Measurements from ENCODE around the gene IL10RA.
"Not testable (repeated sequence)": the region's sequence is repeated elsewhere in the genome, so short reads cannot be mapped to it uniquely, and the experiment has no call there.

IL10RA gene

DNA sequence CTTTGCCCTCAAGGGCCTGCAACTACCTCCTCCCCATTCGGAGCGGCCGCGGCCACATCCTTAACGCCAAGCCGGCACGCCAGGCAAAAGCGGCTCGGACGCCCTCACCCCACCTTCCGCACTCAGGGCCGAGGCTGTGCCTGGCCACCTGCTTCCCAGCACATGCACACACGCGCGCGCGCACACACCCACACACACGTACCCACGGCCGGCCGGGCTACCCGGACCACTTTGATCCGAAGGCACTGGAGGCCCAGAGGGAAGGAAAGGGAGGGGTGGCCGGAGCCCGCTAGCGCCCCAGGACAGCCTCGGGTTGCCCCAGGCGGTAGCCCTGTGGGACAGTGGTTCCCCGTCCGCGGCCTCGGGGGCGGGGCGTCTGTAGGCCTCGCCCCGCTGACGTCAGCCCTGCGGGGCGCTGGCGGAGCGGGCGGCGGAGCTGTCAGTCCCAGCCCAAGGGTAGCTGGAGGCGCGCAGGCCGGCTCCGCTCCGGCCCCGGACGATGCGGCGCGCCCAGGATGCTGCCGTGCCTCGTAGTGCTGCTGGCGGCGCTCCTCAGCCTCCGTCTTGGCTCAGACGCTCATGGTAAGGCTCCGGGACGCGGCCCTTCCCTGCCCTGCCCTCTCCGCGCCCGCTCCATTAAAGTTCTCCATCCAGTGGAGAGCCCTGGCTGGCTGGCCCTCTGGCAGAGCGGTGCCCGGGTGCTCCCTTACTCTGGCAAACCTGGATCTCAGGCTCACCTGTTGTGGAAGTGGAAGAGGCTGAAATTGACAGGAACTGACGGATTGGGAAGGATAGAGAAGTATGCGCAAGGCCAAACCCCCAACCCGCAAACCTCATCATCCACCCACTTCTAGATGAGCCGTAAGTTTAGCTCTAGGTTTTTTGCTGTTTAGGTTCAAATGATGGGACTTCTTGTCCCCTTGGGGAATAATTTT is at the start of gene IL10RA:
IL10RA (plus strand) TSS at position 442 of the 935 bp plus-strand sequence; CDS start at position 516, 74 bp downstream.
- DNase-seq (ENCODE audit: low read depth in 2 of 2) = peak; percentile 69 to 73

DNA sequence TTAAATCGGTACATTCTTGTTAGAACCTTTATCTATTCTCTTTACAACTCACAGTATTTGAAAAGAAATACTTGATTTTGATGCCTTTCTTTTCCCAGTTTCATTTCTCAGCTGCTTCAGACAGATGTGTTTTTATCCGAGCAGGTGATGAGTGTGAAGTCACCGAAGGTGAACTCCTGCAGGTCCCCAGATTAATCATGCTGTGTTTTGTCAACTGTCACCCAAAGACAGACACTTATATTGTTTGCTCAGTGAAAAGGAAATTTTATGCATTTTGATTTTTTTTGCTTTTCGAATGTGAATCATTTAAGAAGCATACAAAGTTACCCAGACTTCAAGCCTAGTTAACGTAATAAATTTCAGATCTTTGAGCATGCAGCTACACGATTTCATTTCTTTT is 49.2 kb upstream of the IL10RA start:
- DNase-seq (ENCODE audit: low read depth in 2 of 2) = no peak

DNA sequence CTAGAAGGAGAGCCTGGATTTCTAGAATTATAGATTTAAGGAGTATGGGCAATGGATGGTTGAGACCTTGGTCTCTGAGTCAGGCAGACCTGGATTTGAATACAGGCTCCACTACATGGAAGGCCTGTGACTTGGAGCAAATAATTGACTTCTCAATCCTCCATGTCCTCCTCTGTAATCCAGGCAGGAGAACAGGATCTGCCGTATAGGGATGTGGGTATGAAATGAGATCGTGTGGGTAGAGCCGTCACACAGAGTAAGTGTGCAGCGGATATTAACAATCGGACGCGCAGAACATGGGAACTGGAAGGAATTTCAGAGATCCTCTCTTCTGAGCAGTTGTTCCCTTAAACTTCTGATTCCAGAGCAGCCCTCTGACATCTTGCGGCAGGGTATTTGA is 45.5 kb upstream of the IL10RA start:
- no peak for DNase-seq (ENCODE audit: low read depth in 2 of 2)

DNA sequence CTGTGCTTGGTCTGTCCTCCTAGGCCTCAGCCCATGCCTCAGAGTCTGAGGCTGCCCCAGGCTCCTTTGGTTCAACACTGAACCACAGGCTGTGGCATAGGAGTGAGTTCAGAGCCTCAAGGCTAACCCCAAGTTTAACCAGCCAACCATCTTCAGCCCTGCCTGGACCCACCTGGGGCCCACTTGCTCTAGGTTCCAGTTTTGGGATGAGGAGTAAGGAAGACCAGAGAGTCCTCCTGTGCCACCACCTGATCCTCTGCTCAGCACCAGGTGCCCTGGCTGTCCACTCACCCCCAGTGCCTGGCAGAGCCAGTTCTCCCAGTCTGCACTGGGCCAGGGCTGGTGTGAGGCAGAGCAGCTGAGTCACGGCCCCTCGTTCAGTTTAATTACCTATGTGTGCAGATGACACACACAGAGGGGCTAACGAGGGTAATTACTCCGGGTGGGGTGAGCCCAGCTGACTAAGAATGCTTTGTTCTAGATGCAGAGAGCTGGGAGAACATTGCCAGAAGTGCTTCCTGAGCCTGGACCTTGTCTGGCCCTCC is 45.0 kb upstream of the IL10RA start:
- DNase-seq (ENCODE audit: low read depth in 2 of 2) = no peak

DNA sequence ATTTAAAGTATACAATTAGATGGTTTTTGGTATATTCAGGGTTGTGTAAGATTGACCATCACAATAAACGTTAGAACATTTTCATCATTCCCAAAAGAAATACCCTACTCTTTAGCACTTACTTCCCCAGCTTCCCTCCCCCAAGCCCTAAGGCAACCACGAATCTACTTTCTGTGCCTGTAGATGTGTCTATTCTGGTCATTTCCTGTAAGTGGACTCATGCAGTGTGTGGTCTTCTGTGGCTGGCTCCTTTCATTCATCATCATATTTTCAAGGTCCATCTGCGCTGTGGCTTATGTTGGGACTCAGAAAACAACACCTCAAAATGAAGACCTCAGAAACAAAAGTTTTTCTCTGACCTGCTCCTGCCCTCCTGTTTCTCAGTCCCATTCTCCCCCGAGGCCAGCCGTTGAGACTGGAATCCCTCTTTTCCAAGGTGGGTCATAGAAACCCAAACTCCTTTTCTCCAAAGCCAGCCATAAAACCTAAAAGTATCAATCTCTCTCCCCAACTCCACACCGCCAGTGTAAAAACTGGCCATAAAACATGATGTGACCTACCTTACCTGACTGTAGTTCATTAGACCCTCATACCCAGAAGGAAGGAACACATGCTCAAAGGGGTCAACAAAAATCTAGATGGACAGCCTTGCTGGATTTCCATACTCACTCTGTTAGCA is 44.1 kb upstream of the IL10RA start:
- no peak for DNase-seq (ENCODE audit: low read depth in 2 of 2)

DNA sequence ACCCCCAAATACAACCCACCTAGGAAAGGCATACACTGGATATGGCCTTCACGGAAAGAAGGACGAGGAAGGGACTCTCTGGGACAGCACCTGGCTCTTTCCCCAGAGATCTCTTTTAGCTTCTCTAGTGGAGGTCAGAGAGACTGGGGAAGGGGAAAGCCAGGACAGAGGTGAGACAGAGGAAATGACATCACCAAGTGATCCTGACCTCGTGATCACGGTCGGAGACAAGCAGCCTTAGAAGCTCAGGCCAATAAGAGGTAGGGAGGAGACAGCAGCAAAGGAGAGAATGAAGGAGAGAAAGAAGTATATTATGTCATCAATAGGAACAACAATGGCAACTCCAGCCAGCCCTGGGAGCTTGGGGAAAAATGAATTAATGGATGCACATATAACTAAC is 41.6 kb upstream of the IL10RA start:
- no peak for DNase-seq (ENCODE audit: low read depth in 2 of 2)

DNA sequence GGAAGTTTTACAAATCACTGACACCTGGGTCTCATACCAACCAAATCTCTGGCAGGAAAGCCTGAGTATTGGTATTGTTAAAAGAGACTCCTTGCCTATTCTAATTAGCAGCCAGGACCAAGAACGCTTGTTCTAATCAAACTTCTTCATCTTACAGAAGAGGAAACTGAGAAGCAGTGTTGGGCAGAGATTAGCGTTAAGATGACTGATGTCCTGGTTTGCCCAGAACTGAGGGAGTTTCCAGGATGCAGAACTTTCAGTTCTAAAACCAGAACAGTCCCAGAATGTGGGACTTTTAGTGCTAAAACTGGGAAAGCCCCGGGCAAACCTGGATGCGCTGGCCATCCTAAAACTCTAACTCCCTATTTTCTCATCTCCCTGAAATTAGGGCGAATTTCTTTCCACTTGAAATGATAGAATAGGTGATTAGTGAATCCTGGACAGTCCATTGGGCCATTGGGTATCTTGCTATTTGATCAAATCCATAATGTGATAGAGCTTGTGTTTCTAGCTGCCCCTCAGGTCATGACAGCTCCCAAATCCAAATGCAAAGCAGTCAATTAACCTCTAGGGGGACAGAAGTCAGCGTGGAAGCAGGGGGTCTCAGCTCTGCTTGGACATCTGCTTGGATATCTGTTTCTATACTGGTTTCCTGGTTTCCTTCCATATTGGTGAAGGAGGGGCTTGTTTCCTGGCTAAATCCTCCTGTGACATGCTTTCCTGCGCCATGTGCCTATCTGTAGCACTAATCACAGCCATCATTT is 41.0 kb upstream of the IL10RA start:
- no peak for DNase-seq (ENCODE audit: low read depth in 2 of 2)

DNA sequence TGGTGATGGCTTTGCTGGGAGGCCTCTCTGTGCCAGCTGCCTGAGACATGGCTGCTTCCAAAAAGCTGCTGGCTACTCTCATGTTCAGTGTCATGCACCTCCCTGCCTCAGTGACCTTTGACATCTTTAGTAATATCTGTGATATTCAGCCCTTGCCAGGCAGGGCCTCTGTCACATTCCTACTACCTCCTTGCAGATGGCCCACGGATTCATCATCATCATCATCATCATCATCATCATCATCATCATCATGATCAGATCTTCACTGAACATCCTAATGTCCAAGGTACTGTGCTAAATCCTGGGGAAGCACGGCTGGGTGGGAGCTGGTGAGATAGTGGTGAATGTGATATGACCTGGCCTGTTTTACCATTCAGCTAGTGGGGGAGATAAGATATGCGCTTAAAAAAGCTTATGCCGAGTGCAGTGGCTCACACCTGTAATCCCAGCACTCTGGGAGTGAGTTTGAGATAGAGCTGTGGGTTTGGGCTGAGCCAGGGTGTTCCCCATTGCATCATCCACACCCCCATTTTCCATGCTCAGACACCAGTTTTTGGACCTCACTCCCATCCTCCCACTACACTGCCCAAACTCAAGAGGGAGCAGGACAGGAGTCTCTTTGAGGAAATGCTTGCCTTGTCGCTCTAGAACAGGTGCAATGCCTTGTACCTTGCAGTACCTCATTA is 39.9 kb upstream of the IL10RA start:
- DNase-seq (ENCODE audit: low read depth in 2 of 2) = no peak

DNA sequence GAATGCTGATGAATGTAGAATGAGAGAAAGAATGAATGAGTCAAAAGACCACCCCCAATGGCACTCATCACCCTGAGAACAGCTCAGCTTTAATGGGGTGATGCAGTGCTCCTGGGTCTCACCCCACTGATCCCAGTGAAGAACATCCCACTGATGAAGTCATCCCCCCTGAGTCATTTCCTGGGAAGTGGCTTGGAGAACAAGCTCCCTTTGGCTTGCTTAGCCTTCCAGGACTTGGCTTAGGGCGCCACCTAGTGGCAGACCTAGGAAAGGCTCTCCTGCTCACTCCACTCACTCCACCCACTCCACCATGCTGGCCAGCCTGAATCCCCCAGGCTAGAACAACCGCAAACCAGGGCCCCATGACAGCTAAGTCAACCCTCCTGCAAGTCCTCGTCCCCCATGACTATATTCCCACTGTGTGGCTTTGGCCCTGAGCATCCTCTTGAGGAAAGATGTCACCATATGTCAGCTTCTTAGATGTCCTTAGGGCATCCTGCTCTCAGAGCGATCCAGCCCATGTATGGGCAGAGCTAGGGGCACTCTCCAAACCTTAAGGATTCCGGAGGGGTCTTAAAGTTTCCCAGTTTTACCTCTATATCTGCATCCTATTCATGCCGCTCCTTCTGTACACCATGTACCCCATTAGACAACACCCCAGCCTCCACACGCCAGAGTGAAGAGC is 39.2 kb upstream of the IL10RA start:
- peak; percentile 61 to 76 for DNase-seq (ENCODE audit: low read depth in 2 of 2)

DNA sequence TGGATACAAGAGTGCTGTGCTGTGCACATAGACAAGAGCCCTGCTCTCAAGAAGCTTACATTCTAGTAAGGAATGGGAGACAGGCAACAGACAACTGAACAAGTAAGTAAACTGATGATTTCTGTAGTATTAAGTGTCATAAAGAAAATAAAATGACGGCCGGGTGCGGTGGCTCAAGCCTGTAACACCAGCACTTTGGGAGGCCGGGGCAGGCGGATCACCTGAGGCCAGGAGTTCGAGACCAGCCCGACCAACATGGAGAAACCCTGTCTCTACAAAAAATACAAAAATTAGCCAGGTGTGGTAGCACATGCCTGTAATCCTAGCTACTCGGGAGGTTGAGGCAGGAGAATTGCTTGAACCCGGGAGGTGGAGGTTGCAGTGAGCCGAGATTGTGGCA is 38.4 kb upstream of the IL10RA start:
- not testable (repeated sequence) for DNase-seq (ENCODE audit: low read depth in 2 of 2)

DNA sequence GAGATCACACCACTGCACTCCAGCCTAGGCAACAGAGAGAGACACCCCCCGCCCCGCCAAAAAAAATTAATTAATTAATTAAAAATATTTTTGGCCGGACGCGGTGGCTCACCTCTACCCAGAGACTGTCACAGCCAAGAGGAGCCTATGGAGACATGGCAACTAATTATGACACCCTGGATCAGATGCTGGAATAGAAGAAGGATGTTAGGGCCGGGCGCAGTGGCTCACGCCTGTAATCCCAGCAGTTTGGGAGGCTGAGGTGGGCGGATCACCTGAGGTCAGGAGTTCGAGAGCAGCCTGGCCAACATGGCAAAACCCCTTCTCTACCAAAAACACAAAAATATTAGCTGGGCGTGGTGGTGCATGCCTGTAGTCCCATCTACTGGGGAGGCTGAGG is 37.7 kb upstream of the IL10RA start:
- not testable (repeated sequence) for DNase-seq (ENCODE audit: low read depth in 2 of 2)

DNA sequence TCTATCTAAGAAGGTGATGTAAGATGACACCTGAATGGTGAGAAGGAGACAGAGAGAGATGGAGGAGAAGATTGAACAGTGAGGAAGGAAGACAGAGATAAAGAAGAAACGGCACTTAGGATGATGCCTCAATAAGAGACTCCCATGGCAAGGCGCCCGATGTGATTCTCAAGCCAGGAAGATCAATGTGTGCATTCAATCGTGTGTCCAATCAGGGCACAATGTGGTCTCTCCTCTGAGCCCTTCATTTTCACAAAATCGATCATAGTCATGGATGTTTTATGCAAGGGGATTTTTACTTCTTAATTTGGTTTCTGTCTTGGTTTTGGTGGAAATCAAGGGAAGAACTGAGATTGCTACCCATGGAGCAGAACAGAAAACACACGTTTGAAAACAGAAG is 37.1 kb upstream of the IL10RA start:
- DNase-seq (ENCODE audit: low read depth in 2 of 2) = no peak

DNA sequence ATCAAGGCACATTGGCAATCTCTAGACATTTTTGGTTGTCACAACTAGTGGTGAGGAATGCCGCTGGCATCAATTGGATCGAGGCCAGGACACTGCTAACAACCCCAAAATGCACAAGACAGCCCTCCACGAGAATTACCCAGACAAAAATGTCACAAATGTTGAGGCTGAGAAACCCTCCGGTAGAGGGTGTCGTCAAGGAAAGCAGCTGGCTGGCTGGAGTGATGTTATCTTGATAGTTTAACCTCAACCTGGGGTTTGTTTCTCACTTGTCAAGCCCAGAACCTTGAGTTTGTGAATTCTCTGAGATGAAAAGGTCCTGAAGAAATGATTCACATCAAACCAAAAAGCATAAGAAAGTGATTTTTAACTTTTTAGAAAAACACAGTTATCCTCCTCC is 35.9 kb upstream of the IL10RA start:
- DNase-seq (ENCODE audit: low read depth in 2 of 2) = peak in 1 of 2 donors; percentile 34

DNA sequence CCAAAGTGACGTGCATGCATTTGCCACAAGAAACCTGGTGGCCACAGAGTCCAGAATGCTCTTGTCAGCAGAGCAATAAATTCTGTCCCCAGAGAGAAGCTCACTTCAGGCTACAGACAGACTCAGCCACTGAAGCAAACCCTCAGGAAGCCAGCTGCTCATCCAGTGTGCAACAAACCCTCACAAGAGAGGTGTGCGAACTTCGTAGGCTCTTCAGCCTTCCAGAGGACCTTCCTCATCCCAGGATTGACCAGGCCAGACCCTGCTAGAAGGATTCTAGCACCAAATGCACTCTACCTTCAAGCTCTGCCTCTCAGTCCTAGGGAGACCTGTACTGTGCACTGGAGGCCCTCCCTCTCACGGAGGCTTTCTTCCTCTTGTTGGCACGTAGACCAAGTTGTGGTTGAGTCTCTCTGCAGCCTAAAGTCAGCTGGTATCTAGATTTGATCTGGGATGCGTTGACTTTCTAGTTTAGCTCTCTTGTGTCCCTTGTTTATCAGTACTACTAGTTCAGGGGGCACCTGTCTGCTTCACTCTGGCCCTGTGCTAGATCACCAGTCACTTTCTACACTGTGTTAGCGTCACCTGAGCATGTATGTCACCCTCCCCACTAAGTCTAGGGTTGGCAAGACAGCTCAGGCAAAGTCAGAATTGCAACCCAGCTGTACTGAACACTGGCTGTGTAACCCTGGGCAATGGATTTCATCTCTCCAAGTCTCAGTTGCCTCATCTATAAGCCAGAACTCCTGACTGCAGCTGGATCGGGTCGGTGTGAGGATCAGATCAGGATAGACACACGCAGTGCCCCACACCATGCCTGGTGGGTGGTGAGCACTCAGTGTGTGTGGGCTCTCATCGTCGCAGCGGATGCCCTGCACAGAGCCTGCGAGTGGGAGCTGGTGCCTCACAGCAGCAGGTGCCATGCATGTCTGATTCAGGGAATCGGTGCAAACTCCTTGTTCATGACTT is 34.9 kb upstream of the IL10RA start:
- no peak for DNase-seq (ENCODE audit: low read depth in 2 of 2)

DNA sequence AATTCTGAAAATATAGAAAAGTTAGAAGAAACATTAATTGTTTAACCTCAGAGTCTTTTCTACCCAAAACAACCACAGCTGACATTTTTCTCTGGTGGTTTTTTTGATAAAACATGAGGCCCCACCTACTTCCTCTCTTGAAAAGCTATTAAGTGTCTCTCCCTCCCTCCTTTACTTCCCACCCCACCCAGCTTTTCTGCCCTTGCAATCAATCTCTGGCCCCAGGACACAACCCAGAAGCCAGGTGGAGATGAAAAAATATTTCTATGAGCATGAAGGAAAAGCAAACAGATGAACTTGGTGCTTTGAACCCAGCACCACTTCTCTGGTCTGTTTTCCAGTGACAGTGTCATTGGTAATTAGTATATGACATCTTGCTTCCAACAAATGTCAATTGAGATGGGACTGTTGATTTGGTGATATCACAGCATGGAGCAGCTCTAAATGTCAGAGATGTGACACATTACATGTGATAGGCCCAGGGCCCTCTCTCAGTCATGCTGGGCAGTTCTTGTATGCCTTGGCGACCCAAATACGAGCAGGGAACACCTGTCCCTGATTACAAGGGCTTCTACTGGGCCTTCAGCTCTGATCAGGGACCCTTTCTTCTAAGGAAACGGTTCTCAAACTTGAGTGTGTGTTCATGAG is 33.0 kb upstream of the IL10RA start:
- DNase-seq (ENCODE audit: low read depth in 2 of 2) = no peak

DNA sequence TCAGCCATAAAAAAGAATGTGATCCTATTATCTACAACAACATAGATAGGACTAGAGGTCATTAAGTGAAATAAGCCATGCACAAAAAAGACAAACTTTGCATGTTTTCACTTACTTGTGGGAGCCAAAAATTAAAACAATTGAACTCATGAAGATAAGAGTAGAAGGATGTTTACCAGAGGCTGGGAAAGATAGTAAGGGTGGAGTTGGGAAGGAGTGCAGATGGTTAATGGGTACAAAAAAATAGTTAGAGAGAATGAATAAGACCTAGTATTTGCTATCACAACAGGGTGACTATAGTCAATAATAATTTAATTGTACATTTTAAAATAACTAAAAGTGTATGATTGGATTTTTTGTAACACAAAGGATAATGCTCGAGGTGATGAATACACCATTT is 27.2 kb upstream of the IL10RA start:
- DNase-seq (ENCODE audit: low read depth in 2 of 2) = no peak

DNA sequence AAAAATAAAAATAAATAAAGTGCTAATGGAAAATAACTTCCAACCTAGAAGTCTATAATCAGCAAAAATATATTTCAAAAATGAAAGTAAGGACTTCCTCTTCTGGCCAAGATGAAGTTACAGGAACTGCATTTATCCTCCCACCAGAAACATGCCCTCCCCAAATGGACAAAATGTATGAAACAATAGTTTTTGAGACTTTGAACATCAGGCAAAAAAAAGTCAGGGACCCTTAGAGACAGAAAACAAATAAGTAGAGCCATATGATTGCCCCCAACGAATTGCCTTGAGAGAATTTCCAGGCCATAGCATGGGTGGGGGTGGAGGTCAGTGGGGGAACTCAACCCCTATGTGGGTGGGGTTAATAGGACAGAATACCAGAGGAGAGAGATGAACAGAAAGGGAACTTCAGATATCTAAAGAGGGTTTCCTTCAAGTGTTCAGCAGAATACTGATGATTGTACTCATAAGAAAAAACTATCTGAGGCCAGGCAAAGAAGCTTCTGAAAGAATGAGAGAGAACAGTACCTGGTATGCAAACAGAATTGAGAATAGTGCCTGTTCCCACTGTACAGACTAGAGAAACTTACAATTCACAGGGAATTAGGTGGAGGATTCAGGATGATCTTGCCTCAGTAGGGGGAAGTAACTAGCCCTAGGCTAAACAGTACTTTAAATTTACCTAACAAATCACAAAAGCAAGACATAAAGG is 26.6 kb upstream of the IL10RA start:
- no peak for DNase-seq (ENCODE audit: low read depth in 2 of 2)

DNA sequence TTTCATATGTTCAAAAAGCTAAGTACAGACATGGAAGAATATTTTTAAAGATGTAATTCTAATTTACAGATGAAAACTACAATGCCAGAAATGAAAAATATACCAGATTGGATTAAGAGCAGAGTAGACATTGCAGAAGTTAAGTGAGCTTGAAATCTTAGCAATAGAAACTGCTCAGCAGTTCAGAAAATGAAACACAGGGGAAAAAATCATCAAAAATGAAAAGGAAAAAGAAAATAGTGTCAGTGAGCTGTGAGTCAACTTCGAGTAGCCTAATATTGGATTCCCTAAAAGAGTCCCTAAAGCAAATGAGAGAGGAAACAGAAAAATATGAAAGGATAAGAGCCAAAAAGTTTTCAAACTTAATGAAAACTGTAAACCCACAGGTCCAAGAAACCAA is 25.8 kb upstream of the IL10RA start:
- no peak for DNase-seq (ENCODE audit: low read depth in 2 of 2)
